Measurements from ENCODE around the gene TBX6. TPM values are rescaled to one million over a fixed set of nuclear protein-coding genes. Genes with fewer than 3 reads are reported as not detected.

Gene TBX6
- total RNA-seq, 1 experiment from 2014 or later: 0.49 TPM

GRCh38 chr16:30122604-30123160 lies 31.0 kb upstream of the TBX6 start:
- CTCF ChIA-PET: interaction anchor here (0.5 kb wide), 1 partner anchor 78 kb away, joined by 8 read pairs; no protein-coding TSS in a partner anchor
- no peaks in the 10 kb centered on the region for H3K27me3 ChIP-seq (replicated peaks; ENCODE audit: insufficient read depth, low read depth, low read length, poor library complexity)
- intact Hi-C loops (cut with micrococcal nuclease; ENCODE audit: unreplicated experiment): loop anchor here (5.0 kb wide), 1 partner anchor 285 kb away; the partner anchor contains the start of gene ZNF771
- peak overlapping the region; percentile 90 for H3K4me3 ChIP-seq (ENCODE audit: low read depth, low read length, poor library complexity, severe bottlenecking)
- H3K9me3 ChIP-seq (ENCODE audit: low read depth, low read length, poor library complexity, severe bottlenecking): no peaks in the 10 kb centered on the region
- no peak for TF ChIP-seq EZH2 (IDR thresholded peaks at IDR 0.05; ENCODE audit: borderline replicate concordance, low read depth, low read length, poor library complexity, severe bottlenecking)
- TF ChIP-seq CTCF (conservative IDR thresholded peaks at IDR 0.05; ENCODE audit: low read depth, low read length): no peak
- no TSS peak for BruUV-seq (replicated peaks)
- peak; percentile 23 for DNase-seq (ENCODE audit: low spot score)
- POLR2A ChIA-PET (ENCODE audit: low non-redundant PET): no interaction called here
- H3K36me3 ChIP-seq (ENCODE audit: insufficient read depth, low read length, poor library complexity, severe bottlenecking): peaks cover 9% of the 10 kb centered on the region
- H3K4me1 ChIP-seq (ENCODE audit: insufficient read depth, low read length, poor library complexity, severe bottlenecking): peaks cover 4% of the 10 kb centered on the region
- H3K27ac ChIP-seq (ENCODE audit: low read depth, low read length, poor library complexity, severe bottlenecking): peak overlapping the region; percentile 74

- DNase-seq (ENCODE audit: low spot score): no peak
- intact Hi-C loops (cut with micrococcal nuclease; ENCODE audit: unreplicated experiment): loop anchor here (5.0 kb wide), 1 partner anchor 285 kb away; the partner anchor contains the start of gene ZNF771
- ChIA-PET POLR2A (ENCODE audit: low non-redundant PET) (no interaction called here), CTCF (interaction anchor here (0.5 kb wide), 1 partner anchor 77 kb away, joined by 8 read pairs; no protein-coding TSS in a partner anchor)
- peaks cover 16% of the 10 kb centered on the region for H3K36me3 ChIP-seq (ENCODE audit: insufficient read depth, low read length, poor library complexity, severe bottlenecking)
- BruUV-seq (replicated peaks): no TSS peak
- H3K27ac ChIP-seq (ENCODE audit: low read depth, low read length, poor library complexity, severe bottlenecking): peak overlapping the region; percentile 74
- no peaks in the 10 kb centered on the region for H3K9me3 ChIP-seq (ENCODE audit: low read depth, low read length, poor library complexity, severe bottlenecking)
- H3K4me1 ChIP-seq (ENCODE audit: insufficient read depth, low read length, poor library complexity, severe bottlenecking): peaks cover 4% of the 10 kb centered on the region
- peak overlapping the region; percentile 90 for H3K4me3 ChIP-seq (ENCODE audit: low read depth, low read length, poor library complexity, severe bottlenecking)
- H3K27me3 ChIP-seq (replicated peaks; ENCODE audit: insufficient read depth, low read depth, low read length, poor library complexity): no peaks in the 10 kb centered on the region
- no peak for TF ChIP-seq EZH2 (IDR thresholded peaks at IDR 0.05; ENCODE audit: borderline replicate concordance, low read depth, low read length, poor library complexity, severe bottlenecking)
- TF ChIP-seq CTCF (conservative IDR thresholded peaks at IDR 0.05; ENCODE audit: low read depth, low read length): no peak
Measured at GRCh38 chr16:30121741-30122571, 30.2 kb upstream of the TBX6 start.

GRCh38 chr16:30120340-30121105 lies 28.8 kb upstream of the TBX6 start:
- CTCF ChIA-PET: interaction anchor here (0.6 kb wide), 2 partner anchors 10 to 28 kb away, joined by 6 read pairs; no protein-coding TSS in a partner anchor
- H3K36me3 ChIP-seq (ENCODE audit: insufficient read depth, low read length, poor library complexity, severe bottlenecking): peaks cover 16% of the 10 kb centered on the region

More at GRCh38 chr16:30120340-30121105, 28.8 kb upstream of the TBX6 start:
- BruUV-seq (replicated peaks): no TSS peak
- H3K4me3 ChIP-seq (ENCODE audit: low read depth, low read length, poor library complexity, severe bottlenecking): no peak overlapping the region
- no peak overlapping the region for H3K27ac ChIP-seq (ENCODE audit: low read depth, low read length, poor library complexity, severe bottlenecking)
- intact Hi-C loops (cut with micrococcal nuclease; ENCODE audit: unreplicated experiment): loop anchor here (5.0 kb wide), 1 partner anchor 287 kb away; the partner anchor contains the start of gene ZNF771
- TF ChIP-seq CTCF (conservative IDR thresholded peaks at IDR 0.05; ENCODE audit: low read depth, low read length) (no peak), EZH2 (IDR thresholded peaks at IDR 0.05; ENCODE audit: borderline replicate concordance, low read depth, low read length, poor library complexity, severe bottlenecking) (no peak)
- H3K27me3 ChIP-seq (replicated peaks; ENCODE audit: insufficient read depth, low read depth, low read length, poor library complexity): no peaks in the 10 kb centered on the region
- POLR2A ChIA-PET (ENCODE audit: low non-redundant PET): interaction anchor here (0.6 kb wide), 1 partner anchor 577 kb away, joined by 17 read pairs; no protein-coding TSS in a partner anchor
- H3K9me3 ChIP-seq (ENCODE audit: low read depth, low read length, poor library complexity, severe bottlenecking): no peaks in the 10 kb centered on the region
- no peak for DNase-seq (ENCODE audit: low spot score)
- H3K4me1 ChIP-seq (ENCODE audit: insufficient read depth, low read length, poor library complexity, severe bottlenecking): peaks cover 4% of the 10 kb centered on the region

All from A673 (cell line).